ENCODE measurements around the gene ROGDI.

The ROGDI gene

GRCh38 chr16:4826980-4827379, 24.5 kb upstream of the ROGDI start:
- Histone ChIP-seq H3K9ac (ENCODE audit: low read length) (no peak overlapping the region), H3K36me3 (replicated peaks; ENCODE audit: low read depth, low read length) (peaks cover 52% of the 10 kb centered on the region), H2AFZ (ENCODE audit: low read depth, low read length) (no peak overlapping the region), H3K79me2 (ENCODE audit: low read length) (no peaks in the 10 kb centered on the region), H4K20me1 (ENCODE audit: insufficient read depth, low read length) (no peaks in the 10 kb centered on the region), H3K4me3 (ENCODE audit: low read length) (no peak overlapping the region), H3K27ac (ENCODE audit: low read length) (no peak overlapping the region), H3K4me1 (ENCODE audit: low read length) (no peaks in the 10 kb centered on the region), H3K27me3 (ENCODE audit: low read depth, low read length) (no peaks in the 10 kb centered on the region), H3K4me2 (ENCODE audit: low read length) (no peak overlapping the region), H3K9me3 (ENCODE audit: insufficient read depth, low read length) (no peaks in the 10 kb centered on the region)
- TF ChIP-seq EZH2phosphoT487 (IDR thresholded peaks at IDR 0.05; ENCODE audit: low read depth): no peak
- TF ChIP-seq, protein P1, sequence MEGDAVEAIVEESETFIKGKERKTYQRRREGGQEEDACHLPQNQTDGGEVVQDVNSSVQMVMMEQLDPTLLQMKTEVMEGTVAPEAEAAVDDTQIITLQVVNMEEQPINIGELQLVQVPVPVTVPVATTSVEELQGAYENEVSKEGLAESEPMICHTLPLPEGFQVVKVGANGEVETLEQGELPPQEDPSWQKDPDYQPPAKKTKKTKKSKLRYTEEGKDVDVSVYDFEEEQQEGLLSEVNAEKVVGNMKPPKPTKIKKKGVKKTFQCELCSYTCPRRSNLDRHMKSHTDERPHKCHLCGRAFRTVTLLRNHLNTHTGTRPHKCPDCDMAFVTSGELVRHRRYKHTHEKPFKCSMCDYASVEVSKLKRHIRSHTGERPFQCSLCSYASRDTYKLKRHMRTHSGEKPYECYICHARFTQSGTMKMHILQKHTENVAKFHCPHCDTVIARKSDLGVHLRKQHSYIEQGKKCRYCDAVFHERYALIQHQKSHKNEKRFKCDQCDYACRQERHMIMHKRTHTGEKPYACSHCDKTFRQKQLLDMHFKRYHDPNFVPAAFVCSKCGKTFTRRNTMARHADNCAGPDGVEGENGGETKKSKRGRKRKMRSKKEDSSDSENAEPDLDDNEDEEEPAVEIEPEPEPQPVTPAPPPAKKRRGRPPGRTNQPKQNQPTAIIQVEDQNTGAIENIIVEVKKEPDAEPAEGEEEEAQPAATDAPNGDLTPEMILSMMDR (IDR thresholded peaks at IDR 0.05; ENCODE audit: low read depth, low read length): no peak

DNA sequence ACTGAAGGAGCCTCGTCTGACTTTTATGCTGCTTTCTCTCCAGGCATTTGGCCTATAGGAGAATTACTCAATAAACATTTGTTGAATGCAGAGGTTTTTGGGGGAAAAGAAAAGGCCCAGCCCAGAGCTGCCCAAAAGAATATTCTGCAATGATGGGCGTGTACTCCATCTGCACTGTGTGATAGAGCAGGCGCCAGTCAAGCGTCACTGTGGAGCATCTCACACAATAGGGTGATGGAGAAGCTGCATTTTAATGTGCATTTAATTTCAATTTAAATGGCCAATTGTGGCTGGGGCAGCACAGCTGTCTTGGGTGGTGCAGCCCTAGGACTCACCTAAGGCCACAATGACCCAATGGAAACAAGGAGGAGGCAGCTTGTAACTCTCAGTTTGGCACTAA, 24.1 kb upstream of the ROGDI start:
- Histone ChIP-seq H3K4me1 (ENCODE audit: low read length) (no peaks in the 10 kb centered on the region), H3K9me3 (ENCODE audit: insufficient read depth, low read length) (no peaks in the 10 kb centered on the region), H3K79me2 (ENCODE audit: low read length) (no peaks in the 10 kb centered on the region), H4K20me1 (ENCODE audit: insufficient read depth, low read length) (no peaks in the 10 kb centered on the region), H3K4me2 (ENCODE audit: low read length) (no peak overlapping the region), H3K9ac (ENCODE audit: low read length) (no peak overlapping the region), H2AFZ (ENCODE audit: low read depth, low read length) (no peak overlapping the region), H3K36me3 (replicated peaks; ENCODE audit: low read depth, low read length) (peaks cover 53% of the 10 kb centered on the region), H3K27me3 (ENCODE audit: low read depth, low read length) (no peaks in the 10 kb centered on the region), H3K27ac (ENCODE audit: low read length) (no peak overlapping the region), H3K4me3 (ENCODE audit: low read length) (no peak overlapping the region)
- no peak for TF ChIP-seq EZH2phosphoT487 (IDR thresholded peaks at IDR 0.05; ENCODE audit: low read depth)
- TF ChIP-seq, protein P1 (IDR thresholded peaks at IDR 0.05; ENCODE audit: low read depth, low read length): no peak

DNA sequence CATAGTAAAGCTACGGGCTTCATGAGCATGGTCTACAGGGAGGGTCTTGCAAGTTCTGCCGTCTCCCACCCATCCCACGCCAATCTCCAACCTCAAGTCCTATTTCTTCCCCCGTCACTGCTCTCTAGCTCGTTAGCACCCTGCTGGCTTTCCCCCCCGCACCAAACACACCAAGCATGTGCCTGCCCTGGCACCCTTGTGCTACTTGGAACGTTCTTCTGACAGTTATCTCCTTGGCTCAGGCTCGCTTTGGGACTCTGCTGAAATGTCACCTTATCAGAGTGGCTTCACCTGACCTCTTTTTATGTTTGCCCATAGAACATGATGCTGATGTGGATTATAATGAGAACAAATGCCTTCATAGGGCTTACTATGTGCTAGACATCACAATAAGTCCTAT, 22.8 kb upstream of the ROGDI start:
- Histone ChIP-seq H4K20me1 (ENCODE audit: insufficient read depth, low read length) (no peaks in the 10 kb centered on the region), H3K27ac (ENCODE audit: low read length) (no peak overlapping the region), H2AFZ (ENCODE audit: low read depth, low read length) (no peak overlapping the region), H3K4me2 (ENCODE audit: low read length) (no peak overlapping the region), H3K79me2 (ENCODE audit: low read length) (no peaks in the 10 kb centered on the region), H3K4me3 (ENCODE audit: low read length) (no peak overlapping the region), H3K9me3 (ENCODE audit: insufficient read depth, low read length) (no peaks in the 10 kb centered on the region), H3K9ac (ENCODE audit: low read length) (no peak overlapping the region), H3K36me3 (replicated peaks; ENCODE audit: low read depth, low read length) (peaks cover 52% of the 10 kb centered on the region), H3K4me1 (ENCODE audit: low read length) (no peaks in the 10 kb centered on the region), H3K27me3 (ENCODE audit: low read depth, low read length) (no peaks in the 10 kb centered on the region)
- no peak for TF ChIP-seq EZH2phosphoT487 (IDR thresholded peaks at IDR 0.05; ENCODE audit: low read depth)
- TF ChIP-seq, protein P1 (IDR thresholded peaks at IDR 0.05; ENCODE audit: low read depth, low read length): no peak

GRCh38 chr16:4820652-4821051, 18.2 kb upstream of the ROGDI start:
- Histone ChIP-seq H3K4me3 (ENCODE audit: low read length) (no peak overlapping the region), H3K27me3 (ENCODE audit: low read depth, low read length) (no peaks in the 10 kb centered on the region), H3K27ac (ENCODE audit: low read length) (no peak overlapping the region), H3K4me2 (ENCODE audit: low read length) (no peak overlapping the region), H3K79me2 (ENCODE audit: low read length) (no peaks in the 10 kb centered on the region), H3K36me3 (replicated peaks; ENCODE audit: low read depth, low read length) (peaks cover 50% of the 10 kb centered on the region), H3K4me1 (ENCODE audit: low read length) (no peaks in the 10 kb centered on the region), H3K9me3 (ENCODE audit: insufficient read depth, low read length) (no peaks in the 10 kb centered on the region), H4K20me1 (ENCODE audit: insufficient read depth, low read length) (no peaks in the 10 kb centered on the region), H3K9ac (ENCODE audit: low read length) (no peak overlapping the region), H2AFZ (ENCODE audit: low read depth, low read length) (no peak overlapping the region)
- TF ChIP-seq, protein P1 (IDR thresholded peaks at IDR 0.05; ENCODE audit: low read depth, low read length): no peak
- TF ChIP-seq EZH2phosphoT487 (IDR thresholded peaks at IDR 0.05; ENCODE audit: low read depth): no peak
